ENCODE data around the gene EPB41. TPM values are rescaled to one million over a fixed set of nuclear protein-coding genes. Genes with fewer than 3 reads are reported as not detected.
A peak's percentile ranks its signal among the peaks of the same experiment; 100 is the strongest.
"Not testable (repeated sequence)": the region's sequence is repeated elsewhere in the genome, so short reads cannot be mapped to it uniquely, and the experiment has no call there.

Gene EPB41
- total RNA-seq, 1 donor from 2014 or later: 24.9 TPM

DNA sequence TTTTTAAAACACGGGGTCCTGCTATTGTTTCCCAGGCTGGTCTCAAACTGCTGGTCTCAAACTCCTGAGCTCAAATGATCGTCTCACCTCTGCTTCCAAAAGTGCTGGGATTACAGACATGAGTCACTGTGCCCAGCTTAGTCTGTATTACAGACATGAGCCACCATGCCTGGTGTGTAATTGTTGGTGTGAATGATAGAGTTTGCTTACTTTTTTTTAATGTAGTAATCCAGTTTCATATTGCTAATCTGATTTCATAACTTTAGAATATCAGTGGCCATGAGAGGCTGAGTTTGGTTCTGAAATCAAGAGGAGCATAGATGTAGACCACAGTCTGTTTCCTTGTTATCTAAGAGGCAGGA, 3.4 kb downstream of the EPB41 start:
- intact Hi-C loops (cut with micrococcal nuclease): no loop called here
- no peak for ATAC-seq
- DNase-seq: no peak

- intact Hi-C loops (cut with micrococcal nuclease): no loop called here
- ATAC-seq: no peak
- no peak for DNase-seq
These were observed 7.0 kb downstream of the EPB41 start for GRCh38 chr1:28921286-28921869.

DNA sequence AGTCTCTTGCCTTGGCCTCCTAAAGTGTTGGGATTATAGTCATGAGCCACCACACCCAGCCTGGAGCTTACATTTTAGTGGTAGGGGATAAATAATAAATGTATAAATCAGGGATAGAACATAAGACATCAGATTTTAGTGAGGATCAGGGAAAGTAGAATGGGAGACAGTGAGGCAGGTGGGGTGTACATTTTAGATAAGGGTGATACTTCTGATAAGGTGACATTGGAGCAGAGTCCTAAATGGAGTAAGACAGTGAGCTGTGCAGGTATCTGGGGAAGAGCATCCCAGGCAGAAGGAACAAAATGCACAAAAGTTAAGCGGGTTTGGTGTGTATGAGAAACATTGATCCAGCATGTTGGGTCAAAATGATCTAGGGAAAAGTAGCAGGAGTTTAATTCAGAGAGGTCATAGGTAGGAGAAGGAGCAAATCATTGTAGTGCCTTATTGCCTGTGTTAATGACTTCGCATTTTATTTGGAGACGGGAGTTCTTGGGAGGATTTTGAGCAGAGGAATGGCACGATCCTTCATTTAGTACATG, 11.1 kb downstream of the EPB41 start:
- DNase-seq (no peak), ATAC-seq (no peak)
- intact Hi-C loops (cut with micrococcal nuclease): no loop called here

DNA sequence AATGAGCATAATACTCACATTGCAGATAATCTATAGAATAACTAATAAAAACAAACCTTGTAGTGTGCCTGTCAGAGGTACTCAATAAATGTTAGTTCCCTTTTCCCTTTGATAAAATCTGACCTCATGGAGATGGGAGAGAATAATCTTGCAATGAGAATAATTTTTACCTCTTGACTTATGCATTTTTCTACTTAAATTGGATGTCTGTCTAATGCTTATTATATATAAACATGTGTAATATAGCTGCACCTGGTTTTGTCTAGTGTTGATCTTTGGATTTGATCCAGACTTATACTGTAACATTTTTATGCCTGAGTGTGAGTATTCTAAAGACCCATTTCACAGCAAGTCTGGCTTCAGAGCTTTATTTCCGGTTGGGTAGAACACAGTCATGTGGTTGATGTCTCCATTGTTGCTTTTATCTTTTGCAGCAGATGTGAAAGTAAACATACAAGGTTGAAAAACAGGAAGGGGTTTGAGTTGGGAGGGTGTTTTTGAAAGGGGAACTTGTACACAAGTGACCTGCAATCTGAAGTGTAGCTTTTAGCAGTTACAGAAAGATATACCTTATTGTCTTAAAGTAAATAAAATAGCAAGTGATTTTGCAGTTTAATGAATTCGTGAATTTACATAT, 12.4 kb downstream of the EPB41 start:
- ATAC-seq (peak; percentile 60), DNase-seq (no peak)
- intact Hi-C loops (cut with micrococcal nuclease): no loop called here

GRCh38 chr1:28927266-28927647, 12.9 kb downstream of the EPB41 start:
- intact Hi-C loops (cut with micrococcal nuclease): no loop called here
- ATAC-seq (no peak), DNase-seq (no peak)

DNA sequence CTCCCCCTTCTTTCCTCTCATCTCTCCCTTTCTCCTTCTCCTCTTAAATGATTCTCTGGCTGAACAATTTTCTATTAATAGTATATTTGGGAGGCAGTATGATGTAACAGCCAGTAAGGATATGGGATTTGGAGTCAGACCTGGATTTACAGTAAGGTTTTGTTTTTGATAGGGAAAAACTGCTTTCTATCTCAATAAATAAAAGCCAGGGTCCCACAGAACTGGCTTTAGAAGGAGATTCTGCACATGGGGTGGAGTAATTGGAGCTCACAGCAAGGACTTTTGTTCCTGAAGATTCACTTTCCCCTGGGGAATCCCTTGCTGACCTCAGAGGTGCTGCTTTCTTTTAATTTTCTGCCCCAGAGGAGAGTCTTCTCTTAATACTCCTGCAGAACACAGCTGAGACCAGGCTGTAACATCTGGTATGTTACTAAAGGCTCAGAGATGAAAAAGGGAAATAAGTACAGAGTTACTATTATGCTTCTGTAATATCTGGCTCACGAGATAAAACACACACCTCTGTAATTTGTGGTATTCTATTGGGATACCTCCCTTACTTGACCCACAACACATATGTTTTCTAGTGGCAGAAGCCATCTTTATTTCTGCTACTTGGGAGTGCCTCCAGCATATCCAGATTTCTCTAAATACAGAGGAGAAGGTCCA, 13.4 kb downstream of the EPB41 start:
- DNase-seq: no peak
- intact Hi-C loops (cut with micrococcal nuclease): no loop called here
- peak; percentile 73 for ATAC-seq

DNA sequence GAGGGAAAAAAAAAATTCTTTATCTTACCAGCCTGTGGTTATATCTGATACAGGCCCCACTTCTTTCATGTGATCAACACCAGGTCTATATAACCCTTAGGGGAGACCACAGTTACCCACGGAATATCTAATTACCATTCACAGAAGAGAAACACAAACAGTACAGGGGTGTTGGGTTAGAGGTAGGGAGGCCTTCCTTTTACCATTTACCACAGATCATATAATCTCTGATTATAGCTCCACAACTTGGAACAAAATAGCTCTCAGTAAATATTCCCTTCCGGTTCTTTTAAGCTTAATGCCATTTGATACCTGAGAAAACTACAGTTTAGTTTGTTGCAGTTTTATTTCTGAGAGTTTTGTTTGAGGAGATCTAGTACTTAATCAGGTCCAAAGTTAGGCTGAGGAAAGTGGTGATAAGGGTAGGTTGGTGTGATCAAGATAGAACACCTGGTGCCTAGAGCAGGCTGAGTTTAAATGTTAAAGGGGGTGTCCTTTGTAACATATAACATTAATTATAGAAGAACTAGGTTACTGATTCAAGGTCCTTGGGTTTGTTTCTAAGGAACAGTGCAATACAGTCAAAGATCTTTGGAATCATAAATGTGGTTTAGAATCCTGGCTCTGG, 14.1 kb downstream of the EPB41 start:
- intact Hi-C loops (cut with micrococcal nuclease): no loop called here
- ATAC-seq (peak; percentile 30), DNase-seq (no peak)

GRCh38 chr1:28933277-28933676, 18.9 kb downstream of the EPB41 start:
- ATAC-seq (no peak), DNase-seq (no peak)
- intact Hi-C loops (cut with micrococcal nuclease): no loop called here

GRCh38 chr1:28933918-28934317, 19.5 kb downstream of the EPB41 start:
- DNase-seq: no peak
- ATAC-seq: no peak
- intact Hi-C loops (cut with micrococcal nuclease): no loop called here

GRCh38 chr1:28934676-28935075, 20.3 kb downstream of the EPB41 start:
- ATAC-seq (no peak), DNase-seq (no peak)
- intact Hi-C loops (cut with micrococcal nuclease): no loop called here

- ATAC-seq: no peak
- DNase-seq: no peak
- intact Hi-C loops (cut with micrococcal nuclease): no loop called here
These were observed 20.9 kb downstream of the EPB41 start for GRCh38 chr1:28935293-28935692.

- DNase-seq: no peak
- intact Hi-C loops (cut with micrococcal nuclease): no loop called here
- ATAC-seq: no peak
These were observed 21.7 kb downstream of the EPB41 start for GRCh38 chr1:28936094-28936493.

DNA sequence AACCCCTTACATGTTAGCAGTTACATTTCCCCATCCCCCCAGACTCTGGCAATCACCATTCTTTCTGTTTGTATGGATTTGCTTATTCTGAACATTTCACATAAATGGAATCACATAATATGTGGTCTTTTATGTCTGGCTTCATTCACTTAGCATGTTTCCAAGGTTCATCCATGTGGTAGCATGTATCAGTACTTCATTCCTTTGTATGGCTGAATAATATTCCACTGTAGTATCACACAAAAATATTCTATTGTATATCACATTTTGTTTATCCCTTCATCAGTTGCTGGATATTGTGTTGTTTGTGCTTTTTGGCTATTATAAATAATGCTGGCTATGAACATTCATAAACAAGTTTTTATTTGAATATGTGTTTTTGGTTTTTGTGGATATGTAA, 22.2 kb downstream of the EPB41 start:
- ATAC-seq (no peak), DNase-seq (no peak)
- intact Hi-C loops (cut with micrococcal nuclease): no loop called here

- DNase-seq; intact Hi-C loops (cut with micrococcal nuclease); ATAC-seq: not testable (repeated sequence)
These were observed 29.2 kb downstream of the EPB41 start for GRCh38 chr1:28943581-28943980.

DNA sequence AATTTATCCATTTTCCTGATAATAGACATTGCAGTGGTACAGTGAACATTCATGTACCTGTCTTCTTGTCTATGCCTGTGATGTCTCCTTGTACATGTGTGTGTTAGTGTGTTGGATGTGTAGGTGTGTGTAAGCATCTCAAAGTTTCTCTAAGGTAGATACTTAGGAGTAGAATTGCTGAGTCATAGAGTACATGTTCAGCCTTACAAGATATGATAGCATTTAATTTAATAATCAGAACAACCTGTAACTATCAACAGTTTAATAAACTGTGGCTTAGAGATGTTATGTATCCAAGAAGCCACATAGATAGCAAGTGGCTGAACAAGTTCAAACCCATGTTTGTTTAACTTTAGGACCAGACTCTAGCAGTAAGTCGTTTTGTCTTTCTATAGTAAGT, 35.6 kb downstream of the EPB41 start:
- DNase-seq: no peak
- intact Hi-C loops (cut with micrococcal nuclease): no loop called here
- ATAC-seq: no peak

- intact Hi-C loops (cut with micrococcal nuclease): no loop called here
- ATAC-seq: no peak
- DNase-seq: no peak
These were observed 36.1 kb downstream of the EPB41 start for GRCh38 chr1:28950449-28950848.

DNA sequence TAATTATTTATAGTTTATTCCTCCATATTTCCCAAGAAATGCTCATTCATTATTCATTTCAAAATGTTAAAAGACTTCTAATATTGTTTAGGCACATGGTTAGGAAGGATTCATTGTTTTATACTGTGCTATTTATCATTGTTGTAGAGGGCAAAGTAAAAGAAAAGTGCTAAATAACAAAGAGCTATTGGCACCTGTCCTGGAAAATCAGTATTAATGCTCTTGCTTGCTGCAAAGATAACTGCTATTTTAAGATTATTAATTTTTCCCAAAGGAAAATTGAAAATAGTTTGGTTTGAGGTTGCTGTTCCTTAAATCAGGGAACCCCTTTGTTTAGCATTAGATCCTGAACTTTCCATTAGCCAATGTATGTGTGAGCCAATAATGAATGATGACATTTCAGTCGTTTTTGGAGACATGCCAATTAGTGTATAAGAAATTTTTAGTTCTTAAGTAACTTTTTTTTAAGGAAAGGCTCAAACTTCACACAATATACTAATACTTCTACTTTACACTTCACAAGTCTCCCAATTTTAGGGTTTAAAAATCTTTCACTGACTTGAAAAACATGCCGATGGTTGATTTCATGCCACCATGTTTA, 39.9 kb downstream of the EPB41 start:
- no peak for ATAC-seq
- DNase-seq: no peak
- intact Hi-C loops (cut with micrococcal nuclease): no loop called here

GRCh38 chr1:28956038-28956464, 41.7 kb downstream of the EPB41 start:
- intact Hi-C loops (cut with micrococcal nuclease): no loop called here
- DNase-seq (no peak), ATAC-seq (no peak)

DNA sequence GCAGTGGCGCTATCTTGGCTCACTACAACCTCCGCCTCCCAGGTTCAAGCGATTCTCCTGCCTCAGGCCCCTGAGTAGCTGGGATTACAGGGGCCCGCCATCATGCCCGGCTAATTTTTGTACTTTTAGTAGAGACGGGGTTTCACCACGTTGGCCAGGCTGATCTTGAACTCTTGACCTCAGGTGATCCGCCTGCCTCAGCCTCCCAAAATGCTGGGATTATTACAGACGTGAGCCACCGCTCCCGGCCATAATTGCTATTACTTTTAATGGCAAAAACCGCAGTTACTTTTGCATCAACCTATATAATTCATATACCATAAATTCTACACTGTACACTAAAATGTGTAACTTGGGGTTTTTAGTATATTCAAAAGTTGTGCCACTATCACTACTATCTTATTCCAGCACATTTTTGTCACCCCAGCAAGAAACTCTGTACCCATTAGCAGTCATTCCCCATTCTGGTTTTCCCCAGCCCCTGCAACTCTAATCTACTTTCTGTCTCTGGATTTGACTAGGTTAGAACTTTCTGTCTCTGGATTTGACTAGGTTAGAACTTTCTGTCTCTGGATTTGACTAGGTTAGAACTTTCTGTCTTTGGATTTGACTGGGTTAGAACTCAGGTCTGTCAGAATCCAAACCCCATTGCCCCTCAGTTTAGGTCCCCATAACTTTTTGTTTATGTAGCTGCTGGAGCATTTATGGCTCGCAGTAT, 47.9 kb downstream of the EPB41 start:
- ATAC-seq; intact Hi-C loops (cut with micrococcal nuclease); DNase-seq: not testable (repeated sequence)

Data from left ventricle myocardium superior (tissue), 1 donor.